Neuronal stem cell (in vitro differentiated cells): ENCODE data around the gene MRAS.
A peak's percentile ranks its signal among the peaks of the same experiment; 100 is the strongest.

Experiments used
- DNase-seq: peaks from one replicate; pipeline ENCODE4 v3.0.0-alpha.2; 2013; ENCODE audit warnings: low spot score
- H2AFZ ChIP-seq: one replicate; pipeline ENCODE4 v1.6.1; 2013; ENCODE audit warnings: mild to moderate bottlenecking, low read length, inconsistent platforms
- H2AK5ac ChIP-seq: 2 replicates; pipeline ENCODE4 v1.6.1; 2013; ENCODE audit warnings: low read depth, mild to moderate bottlenecking, inconsistent platforms, low read length, moderate library complexity, mixed read lengths
- H2BK120ac ChIP-seq: 2 replicates; pipeline ENCODE4 v1.6.1; 2013; ENCODE audit warnings: low read depth, mild to moderate bottlenecking, inconsistent platforms, low read length, moderate library complexity, mixed read lengths
- H2BK12ac ChIP-seq: one replicate; pipeline ENCODE4 v1.6.1; 2013; ENCODE audit warnings: low read length, inconsistent platforms
- H2BK15ac ChIP-seq: 2 replicates; pipeline ENCODE4 v1.6.1; 2013; ENCODE audit warnings: mild to moderate bottlenecking, low read length, inconsistent platforms, mixed read lengths
- H2BK5ac ChIP-seq: one replicate; pipeline ENCODE4 v1.6.1; 2013; ENCODE audit warnings: inconsistent platforms, mild to moderate bottlenecking, low read length, moderate library complexity
- H3K14ac ChIP-seq: one replicate; pipeline ENCODE4 v1.6.1; 2013; ENCODE audit warnings: low read length, inconsistent platforms
- H3K18ac ChIP-seq: 2 replicates; pipeline ENCODE4 v1.6.1; 2013; ENCODE audit warnings: low read length, inconsistent platforms
- H3K23ac ChIP-seq: 2 replicates; pipeline ENCODE4 v1.6.1; 2013; ENCODE audit warnings: low read depth, mild to moderate bottlenecking, mixed read lengths, low read length, inconsistent platforms; ENCODE audit not compliant: poor library complexity
- H3K27ac ChIP-seq: replicated peaks from 3 replicates; pipeline ENCODE4 v1.5.1; 2013; ENCODE audit warnings: low read length, inconsistent platforms
- H3K27me3 ChIP-seq, 3 experiments: 2 replicates each; pipeline ENCODE4 v1.6.1; 2013; ENCODE audit warnings: low read length in 3 of 3, mild to moderate bottlenecking in 2 of 3, inconsistent platforms in 1 of 3, low read depth in 1 of 3, mixed read lengths in 1 of 3, moderate library complexity in 1 of 3; ENCODE audit not compliant: control insufficient read depth in 3 of 3, insufficient read depth in 3 of 3
- H3K36me3 ChIP-seq, 2 donors: replicated peaks in 1 of 2; 2 replicates each; pipeline ENCODE4 v1.6.1; 2013; ENCODE audit warnings: low read length in 2 of 2; ENCODE audit not compliant: control insufficient read depth in 2 of 2, insufficient read depth in 2 of 2
- H3K4ac ChIP-seq: 2 replicates; pipeline ENCODE4 v1.6.1; 2013; ENCODE audit warnings: inconsistent platforms, mild to moderate bottlenecking, low read length, moderate library complexity
- H3K4me1 ChIP-seq, 2 donors: 1 replicate in 1 of 2; 2 replicates in 1 of 2; pipeline ENCODE4 v1.6.1; 2013; ENCODE audit warnings: low read length in 2 of 2, low read depth in 1 of 2; ENCODE audit not compliant: control insufficient read depth in 2 of 2, insufficient read depth in 1 of 2
- H3K4me2 ChIP-seq: one replicate; pipeline ENCODE4 v1.6.1; 2013; ENCODE audit warnings: mild to moderate bottlenecking, low read length, inconsistent platforms; ENCODE audit not compliant: insufficient read depth, poor library complexity, severe bottlenecking
- H3K4me3 ChIP-seq, 2 donors: 2 replicates each; pipeline ENCODE4 v1.5.1; 2013; ENCODE audit warnings: low read length in 2 of 2, mild to moderate bottlenecking in 2 of 2, inconsistent platforms in 1 of 2, moderate library complexity in 1 of 2
- H3K79me1 ChIP-seq: one replicate; pipeline ENCODE4 v1.6.1; 2013; ENCODE audit warnings: low read depth, mild to moderate bottlenecking, inconsistent platforms, low read length, moderate library complexity
- H3K9ac ChIP-seq: one replicate; pipeline ENCODE4 v1.6.1; 2013; ENCODE audit warnings: mild to moderate bottlenecking, low read depth, low read length, inconsistent platforms; ENCODE audit not compliant: poor library complexity
- H3K9me3 ChIP-seq, 2 donors: replicated peaks in 1 of 2; 2 replicates each; pipeline versions ENCODE3 to v1.6.1; 2013; ENCODE audit warnings: low read length in 2 of 2, mild to moderate bottlenecking in 2 of 2, inconsistent platforms in 1 of 2, low read depth in 1 of 2, mixed read lengths in 1 of 2, moderate library complexity in 1 of 2; ENCODE audit not compliant: control insufficient read depth in 2 of 2, insufficient read depth in 1 of 2
- H4K8ac ChIP-seq: one replicate; pipeline ENCODE4 v1.6.1; 2013; ENCODE audit warnings: low read depth, mild to moderate bottlenecking, inconsistent platforms, low read length, moderate library complexity
- H4K91ac ChIP-seq: one replicate; pipeline ENCODE4 v1.6.1; 2013; ENCODE audit warnings: low read length, low read depth, mild to moderate bottlenecking, inconsistent platforms; ENCODE audit not compliant: poor library complexity
- WGBS, 2 donors: extraction: QIAGEN DNeasy Blood & Tissue Kit; methylation state at CpG; one replicate each; pipeline ENCODE4 v1.1.7; 2013; ENCODE audit warnings: missing lambda C conversion rate in 2 of 2, mixed read lengths in 1 of 2; ENCODE audit not compliant: insufficient read length in 2 of 2, insufficient replicate concordance in 1 of 2; ENCODE audit errors: extremely low coverage in 2 of 2; 5-methylcytosine and 5-hydroxymethylcytosine counted together

Gene MRAS

GRCh38 chr3:138328341-138328740 lies 20.0 kb upstream of the MRAS start:
- H3K4me3 ChIP-seq = no peak overlapping the region
- H3K27ac ChIP-seq = no peak overlapping the region
- H3K9me3 ChIP-seq = no peaks in the 10 kb centered on the region
- H3K14ac ChIP-seq = no peak overlapping the region
- no peak overlapping the region for H3K4ac ChIP-seq
- H2BK120ac ChIP-seq = no peak overlapping the region
- no peak overlapping the region for H3K9ac ChIP-seq
- no peak overlapping the region for H2BK15ac ChIP-seq
- no peak overlapping the region for H4K91ac ChIP-seq
- H3K4me2 ChIP-seq = no peak overlapping the region
- H2BK12ac ChIP-seq = no peak overlapping the region
- DNase-seq = no peak
- H3K4me1 ChIP-seq = peaks cover 1 to 7% of the 10 kb centered on the region in 2 donors
- no peaks in the 10 kb centered on the region for H3K36me3 ChIP-seq
- no peaks in the 10 kb centered on the region for H3K79me1 ChIP-seq
- H3K23ac ChIP-seq = no peak overlapping the region
- no peak overlapping the region for H2AFZ ChIP-seq
- no peak overlapping the region for H2BK5ac ChIP-seq
- H3K18ac ChIP-seq = no peak overlapping the region
- WGBS, 2 donors = no CpG with 5 or more reads among the region's 2 CpGs
- H3K27me3 ChIP-seq = peaks cover 0 to 6% (median 0%) of the 10 kb centered on the region in 3 experiments
- H4K8ac ChIP-seq = no peak overlapping the region
- H2AK5ac ChIP-seq = no peak overlapping the region

DNA sequence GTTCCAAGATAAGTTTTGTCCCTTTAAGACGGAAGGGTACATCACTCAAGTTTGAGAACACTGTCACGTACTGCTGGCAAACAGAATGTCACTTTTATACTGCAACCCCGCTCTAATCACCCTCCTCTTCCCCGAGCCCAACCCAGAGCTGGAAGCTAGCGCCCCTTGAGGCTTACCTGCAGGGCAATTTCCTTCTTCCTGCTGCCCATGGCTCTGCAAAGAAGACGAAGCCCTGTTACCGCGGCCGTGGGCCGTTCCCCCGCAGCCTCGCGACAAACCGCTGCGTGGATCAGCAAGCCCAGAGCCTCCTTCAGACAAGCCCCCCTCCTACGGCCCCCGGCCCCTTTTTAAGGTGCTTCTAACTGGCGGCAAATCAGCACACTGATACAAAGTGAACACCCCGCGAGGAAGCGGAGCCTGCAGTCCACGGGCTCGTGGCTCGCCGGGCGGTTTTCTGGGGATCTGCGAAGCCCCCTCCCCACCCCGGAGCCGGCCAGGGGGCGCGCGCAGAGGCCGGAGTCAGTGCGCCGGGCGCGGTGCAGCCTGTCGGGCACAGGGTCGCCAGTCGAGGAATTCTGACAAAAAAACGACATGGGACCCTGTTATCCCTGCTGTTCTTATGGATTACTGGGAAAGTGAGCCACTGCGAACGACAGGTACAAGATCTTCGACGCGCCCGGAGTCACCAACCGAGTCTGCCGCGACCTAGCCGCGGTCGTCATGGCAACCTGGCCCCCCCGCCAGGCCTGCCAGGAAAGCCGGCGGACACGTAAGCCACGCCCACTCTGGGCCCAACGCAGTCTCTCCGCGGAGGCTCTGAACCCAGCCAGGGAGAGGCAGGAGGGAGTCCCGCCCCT lies 19.0 kb upstream of the MRAS start, which contains the start of gene NME9:
Gene NME9 (minus strand): TSS at position 725 of the 857 bp plus-strand sequence. CDS start 516 bp downstream, at position 209.
- Histone ChIP-seq H3K18ac (peak within 1 kb of the TSS; percentile 98), H2BK5ac (no peak within 1 kb of the TSS)
- no CpG with 5 or more reads among the region's 62 CpGs for WGBS, 2 donors

GRCh38 chr3:138329984-138330293 lies 18.4 kb upstream of the MRAS start:
- H3K36me3 ChIP-seq = no peaks in the 10 kb centered on the region
- H3K4me3 ChIP-seq = peak overlapping the region in 1 of 2 donors; percentile 57
- no peaks in the 10 kb centered on the region for H3K79me1 ChIP-seq
- H3K4me2 ChIP-seq = peak overlapping the region; percentile 92
- no CpG with 5 or more reads among the region's 7 CpGs for WGBS, 2 donors
- no peak overlapping the region for H2BK15ac ChIP-seq
- H2AFZ ChIP-seq = peak overlapping the region; percentile 96
- H3K18ac ChIP-seq = no peak overlapping the region
- no peak overlapping the region for H2BK12ac ChIP-seq
- no peak overlapping the region for H3K4ac ChIP-seq
- no peak overlapping the region for H3K27ac ChIP-seq
- no peak overlapping the region for H3K23ac ChIP-seq
- H3K27me3 ChIP-seq = peaks cover 0 to 13% (median 0%) of the 10 kb centered on the region in 3 experiments
- no peaks in the 10 kb centered on the region for H3K9me3 ChIP-seq
- no peak overlapping the region for H4K91ac ChIP-seq
- H2BK120ac ChIP-seq = no peak overlapping the region
- no peak overlapping the region for H2AK5ac ChIP-seq
- H3K14ac ChIP-seq = no peak overlapping the region
- H2BK5ac ChIP-seq = no peak overlapping the region
- no peak overlapping the region for H3K9ac ChIP-seq
- no peak overlapping the region for H4K8ac ChIP-seq
- DNase-seq = no peak
- H3K4me1 ChIP-seq = peaks cover 1 to 7% of the 10 kb centered on the region in 2 donors

More for the DNA sequence above, 19.0 kb upstream of the MRAS start, which contains the start of gene NME9:
- Histone ChIP-seq H4K8ac (no peak within 1 kb of the TSS), H2AFZ (peak within 1 kb of the TSS; percentile 96), H2BK120ac (no peak within 1 kb of the TSS), H3K9me3 (no peaks in the 10 kb centered on the region), H3K23ac (peak within 1 kb of the TSS; percentile 81), H2BK15ac (peak within 1 kb of the TSS; percentile 98), H3K4me1 (peaks cover 1 to 7% of the 10 kb centered on the region in 2 donors), H3K14ac (peak within 1 kb of the TSS; percentile 95), H4K91ac (no peak within 1 kb of the TSS), H3K79me1 (no peaks in the 10 kb centered on the region), H2AK5ac (no peak within 1 kb of the TSS), H2BK12ac (no peak within 1 kb of the TSS), H3K27me3 (peaks cover 0 to 7% (median 0%) of the 10 kb centered on the region in 3 experiments), H3K4ac (peak within 1 kb of the TSS; percentile 85), H3K36me3 (no peaks in the 10 kb centered on the region), H3K4me3 (peak within 1 kb of the TSS; percentile 57 to 85), H3K4me2 (peak within 1 kb of the TSS; percentile 92), H3K27ac (no peak within 1 kb of the TSS), H3K9ac (peak within 1 kb of the TSS; percentile 91)
- DNase-seq = peak; percentile 93

DNA sequence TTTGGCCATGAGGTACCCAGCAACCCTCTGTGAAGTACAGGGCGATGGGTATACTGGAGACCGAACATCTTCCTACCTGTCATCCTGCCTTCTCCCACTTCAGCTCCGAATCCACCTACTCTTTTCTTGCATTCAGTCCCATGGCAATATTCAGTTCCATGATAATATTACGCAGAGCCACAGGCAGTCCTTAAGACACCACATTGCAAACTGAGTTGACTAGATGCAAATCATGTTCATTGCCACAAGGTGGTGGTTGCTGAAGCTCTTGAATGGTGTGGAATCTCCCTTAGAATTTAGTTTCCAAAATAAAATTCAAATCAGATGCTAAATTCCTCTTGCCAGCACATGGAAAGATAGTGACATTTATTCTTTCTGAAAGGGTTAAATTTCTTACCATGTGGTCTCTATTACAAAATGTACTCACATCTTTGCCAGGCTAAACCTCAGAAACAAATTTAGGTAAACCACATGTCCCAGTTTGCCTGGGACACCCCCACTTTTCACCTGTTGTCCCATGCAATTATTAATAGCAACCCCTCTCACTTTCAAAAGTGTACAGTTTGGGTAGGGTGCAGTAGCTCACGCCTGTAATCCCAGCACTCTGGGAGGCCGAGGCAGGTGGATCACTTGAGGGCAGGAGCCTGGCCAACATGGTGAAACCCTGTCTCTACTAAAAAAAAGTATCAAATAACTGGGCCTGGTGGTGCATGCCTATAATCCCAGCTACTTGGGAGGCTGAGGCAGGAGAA lies 17.1 kb upstream of the MRAS start:
- Histone ChIP-seq H3K14ac (no peak overlapping the region), H3K4ac (no peak overlapping the region), H3K9ac (no peak overlapping the region), H3K4me2 (no peak overlapping the region), H3K9me3 (no peaks in the 10 kb centered on the region), H3K79me1 (no peaks in the 10 kb centered on the region), H3K4me3 (no peak overlapping the region), H2AFZ (no peak overlapping the region), H2BK12ac (no peak overlapping the region), H4K8ac (no peak overlapping the region), H4K91ac (no peak overlapping the region), H3K18ac (no peak overlapping the region), H3K36me3 (no peaks in the 10 kb centered on the region), H2BK15ac (no peak overlapping the region), H3K27me3 (peaks cover 0 to 18% (median 0%) of the 10 kb centered on the region in 3 experiments), H3K4me1 (peaks cover 1 to 7% of the 10 kb centered on the region in 2 donors), H2BK5ac (no peak overlapping the region), H2AK5ac (no peak overlapping the region), H2BK120ac (no peak overlapping the region), H3K23ac (no peak overlapping the region), H3K27ac (no peak overlapping the region)
- DNase-seq = no peak
- WGBS, 2 donors = no CpG with 5 or more reads among the region's 6 CpGs
